Tibial nerve (tissue), 4 donors: ENCODE measurements around the gene XPC.

Experiments
- EP300 ChIP-seq, 2 donors: sonication (generic); formaldehyde crosslinking; IDR thresholded peaks; one replicate each; pipeline ENCODE4 v1.6.1; 2017; ENCODE audit warnings: antibody characterized with exemption in 2 of 2, mild to moderate bottlenecking in 1 of 2
- TF ChIP-seq, protein P1 (sequence below), 5 experiments: fragments of 200-600 bp in 3 of 5; fragments of 450-650 bp in 2 of 5; sonication (generic) in 3 of 5; IDR thresholded peaks; one replicate each; pipeline ENCODE4 v1.5.1; 2016 to 2019; ENCODE audit warnings: antibody characterized with exemption in 5 of 5, mild to moderate bottlenecking in 3 of 5, moderate library complexity in 2 of 5

DNA sequence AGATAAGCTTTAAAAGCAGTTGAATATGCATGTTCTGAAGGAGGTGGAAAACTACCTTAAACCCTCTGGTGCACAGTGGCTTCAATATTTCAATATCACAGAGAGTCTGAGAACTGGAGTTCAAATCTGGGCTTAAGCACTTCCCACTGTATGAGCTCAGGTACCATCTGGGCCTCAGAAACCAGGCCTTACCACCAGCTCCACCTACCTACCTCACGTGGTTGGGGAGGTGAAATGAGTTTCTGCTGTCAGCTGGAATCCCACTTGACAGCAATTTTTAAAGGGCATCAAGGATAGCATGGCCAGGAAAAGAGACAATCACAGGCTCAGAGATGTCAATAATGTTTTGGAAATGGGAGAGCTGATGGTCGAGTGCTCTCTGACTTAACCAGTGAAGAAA lies 58.8 kb downstream of the XPC start:
- no peak for TF ChIP-seq EP300 (IDR thresholded peaks at IDR 0.05)
- TF ChIP-seq, protein P1, sequence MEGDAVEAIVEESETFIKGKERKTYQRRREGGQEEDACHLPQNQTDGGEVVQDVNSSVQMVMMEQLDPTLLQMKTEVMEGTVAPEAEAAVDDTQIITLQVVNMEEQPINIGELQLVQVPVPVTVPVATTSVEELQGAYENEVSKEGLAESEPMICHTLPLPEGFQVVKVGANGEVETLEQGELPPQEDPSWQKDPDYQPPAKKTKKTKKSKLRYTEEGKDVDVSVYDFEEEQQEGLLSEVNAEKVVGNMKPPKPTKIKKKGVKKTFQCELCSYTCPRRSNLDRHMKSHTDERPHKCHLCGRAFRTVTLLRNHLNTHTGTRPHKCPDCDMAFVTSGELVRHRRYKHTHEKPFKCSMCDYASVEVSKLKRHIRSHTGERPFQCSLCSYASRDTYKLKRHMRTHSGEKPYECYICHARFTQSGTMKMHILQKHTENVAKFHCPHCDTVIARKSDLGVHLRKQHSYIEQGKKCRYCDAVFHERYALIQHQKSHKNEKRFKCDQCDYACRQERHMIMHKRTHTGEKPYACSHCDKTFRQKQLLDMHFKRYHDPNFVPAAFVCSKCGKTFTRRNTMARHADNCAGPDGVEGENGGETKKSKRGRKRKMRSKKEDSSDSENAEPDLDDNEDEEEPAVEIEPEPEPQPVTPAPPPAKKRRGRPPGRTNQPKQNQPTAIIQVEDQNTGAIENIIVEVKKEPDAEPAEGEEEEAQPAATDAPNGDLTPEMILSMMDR (IDR thresholded peaks at IDR 0.05): no peak
